GM12891 (cell line): ENCODE data around the gene KRT6A.
"Not testable (repeated sequence)": the region's sequence is repeated elsewhere in the genome, so short reads cannot be mapped to it uniquely, and the experiment has no call there.

ENCODE experiments used
- DNase-seq: peaks from one replicate; pipeline ENCODE4 v3.0.0; 2011; ENCODE audit warnings: low spot score; ENCODE audit not compliant: insufficient read length
- FAIRE-seq: peaks from 2 replicates; lab custom pipeline; 2011; peaks lifted over from hg19 to GRCh38; lab: Jason Lieb, UNC
- PAX5 ChIP-seq: IDR thresholded peaks from 2 replicates; pipeline ENCODE4 v1.6.1; 2011; ENCODE audit warnings: low read length, moderate library complexity, mild to moderate bottlenecking; ENCODE audit not compliant: insufficient read depth, severe bottlenecking
- POLR2A ChIP-seq: IDR thresholded peaks from 2 replicates; pipeline ENCODE4 v1.6.1; 2011; ENCODE audit warnings: low read depth, low read length, control low read depth
- POLR2AphosphoS5 ChIP-seq: IDR thresholded peaks from 2 replicates; pipeline ENCODE4 v1.6.1; 2011; ENCODE audit warnings: low read depth, low read length, control low read depth
- POU2F2 ChIP-seq: IDR thresholded peaks from 2 replicates; pipeline ENCODE4 v1.6.1; 2011; ENCODE audit warnings: low read depth, mild to moderate bottlenecking, control low read depth, low read length, moderate library complexity
- SPI1 ChIP-seq: IDR thresholded peaks from 2 replicates; pipeline ENCODE4 v1.6.1; 2011; ENCODE audit warnings: low read depth, low read length, control low read depth
- TAF1 ChIP-seq: IDR thresholded peaks from 2 replicates; pipeline ENCODE4 v1.6.1; 2011; ENCODE audit warnings: low read depth, low read length, control low read depth

The KRT6A gene

DNA sequence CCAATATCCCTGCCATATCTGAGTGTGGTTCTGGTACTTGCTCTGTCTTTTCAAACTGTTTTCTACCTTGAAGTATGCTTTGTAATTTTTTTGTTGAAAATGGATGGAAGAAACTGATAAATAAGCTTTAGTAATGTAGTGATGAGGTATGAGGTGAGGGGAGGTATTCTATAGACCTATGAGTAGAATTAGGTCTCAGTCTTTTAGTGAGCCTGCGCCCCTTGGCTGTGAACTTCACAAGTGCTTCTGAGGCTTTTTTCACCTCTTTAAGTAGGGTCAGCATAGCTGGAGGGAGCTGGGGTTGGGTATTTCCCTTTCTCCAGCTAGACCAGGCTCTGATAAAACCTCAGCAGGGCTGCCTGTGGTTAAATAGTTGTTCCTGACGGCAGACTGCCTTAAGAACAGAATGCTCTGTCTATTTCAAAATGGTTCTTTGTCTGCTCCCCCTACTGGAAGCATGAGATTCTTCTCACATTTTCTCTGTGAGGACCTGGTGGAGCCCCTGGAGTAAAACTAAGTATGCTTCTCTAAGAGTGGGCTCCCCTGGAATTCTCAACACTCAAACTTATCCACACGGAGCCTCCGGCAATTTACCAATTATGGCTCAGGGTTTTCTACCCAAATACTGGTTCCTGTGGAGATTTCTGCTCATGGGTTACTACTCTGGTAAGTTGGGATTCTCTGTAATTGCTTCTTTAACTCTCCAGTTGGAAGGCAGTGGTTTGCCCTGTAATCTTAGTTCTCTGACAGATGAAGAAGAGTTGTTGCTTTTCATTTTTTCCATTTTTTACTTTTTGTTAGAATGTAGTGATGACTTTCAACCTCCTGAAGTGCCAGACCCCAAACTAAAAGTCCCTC, 14.0 kb upstream of the KRT6A start:
- FAIRE-seq (no peak), DNase-seq (no peak)
- TF ChIP-seq SPI1: no peak
- no peak for TF ChIP-seq TAF1
- no peak for TF ChIP-seq POLR2A
- TF ChIP-seq POLR2AphosphoS5: no peak
- no peak for TF ChIP-seq POU2F2
- no peak for TF ChIP-seq PAX5

DNA sequence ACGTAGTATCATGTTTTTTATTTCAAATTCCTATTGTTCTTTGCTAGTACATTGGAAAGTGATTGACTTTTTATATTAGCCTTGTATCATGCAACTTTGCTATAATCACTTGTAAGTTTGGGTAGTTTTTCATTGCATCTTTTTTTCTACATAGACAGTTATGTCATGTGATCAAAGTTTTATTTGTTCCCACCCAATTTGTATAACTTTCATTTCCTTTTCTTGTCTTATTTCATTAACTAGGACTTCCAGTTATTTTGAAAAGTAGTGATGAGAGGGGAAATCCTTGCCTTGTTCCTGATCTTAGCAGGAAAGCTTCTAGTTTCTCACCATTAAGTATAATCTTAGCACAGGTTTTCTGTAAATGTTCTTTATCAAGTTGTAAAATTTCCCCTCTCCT, 9.8 kb upstream of the KRT6A start:
- DNase-seq (no peak), FAIRE-seq (no peak)
- TF ChIP-seq PAX5 (no peak), TAF1 (no peak), POLR2A (no peak), POU2F2 (no peak), POLR2AphosphoS5 (no peak), SPI1 (no peak)

DNA sequence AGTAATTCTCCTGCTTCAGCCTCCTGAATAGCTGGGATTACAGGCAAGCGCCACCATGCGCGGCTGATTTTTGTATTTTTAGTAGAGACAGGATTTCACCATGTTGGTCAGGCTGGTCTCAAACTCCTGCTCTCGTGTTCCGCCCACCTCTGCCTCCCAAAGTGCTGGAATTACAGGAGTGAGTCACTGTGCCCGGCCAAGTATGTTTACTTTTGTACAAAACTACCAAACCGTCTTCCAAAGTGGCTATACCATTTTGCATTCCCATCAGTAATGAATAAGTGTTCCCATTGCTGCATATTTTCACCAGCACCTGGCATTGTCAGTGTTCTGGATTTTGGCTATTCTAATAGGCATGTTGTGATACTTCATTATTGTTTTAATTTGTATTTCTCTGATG, 8.4 kb upstream of the KRT6A start:
- DNase-seq (no peak), FAIRE-seq (no peak)
- TF ChIP-seq TAF1 (no peak), PAX5 (no peak), POLR2AphosphoS5 (no peak)

DNA sequence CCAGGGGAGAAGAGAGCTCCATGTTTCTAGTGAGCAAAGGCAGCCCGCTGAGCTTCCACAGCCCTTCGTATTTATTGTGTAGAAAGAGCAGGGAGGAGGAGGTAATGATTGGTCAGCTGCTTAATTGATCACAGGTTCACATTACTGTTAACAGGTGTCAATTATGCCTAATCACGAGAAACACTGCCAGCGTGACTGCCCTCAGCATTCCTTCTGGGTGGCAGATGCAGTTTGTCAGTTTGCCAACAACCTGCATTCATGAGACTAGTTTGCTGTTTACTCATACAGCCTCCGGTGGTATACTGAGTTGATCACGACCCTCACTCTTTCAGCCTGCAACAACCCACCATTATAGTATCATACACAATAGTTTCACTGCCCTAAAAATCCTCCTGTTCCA, 7.5 kb upstream of the KRT6A start:
- DNase-seq, FAIRE-seq: not testable (repeated sequence)

DNA sequence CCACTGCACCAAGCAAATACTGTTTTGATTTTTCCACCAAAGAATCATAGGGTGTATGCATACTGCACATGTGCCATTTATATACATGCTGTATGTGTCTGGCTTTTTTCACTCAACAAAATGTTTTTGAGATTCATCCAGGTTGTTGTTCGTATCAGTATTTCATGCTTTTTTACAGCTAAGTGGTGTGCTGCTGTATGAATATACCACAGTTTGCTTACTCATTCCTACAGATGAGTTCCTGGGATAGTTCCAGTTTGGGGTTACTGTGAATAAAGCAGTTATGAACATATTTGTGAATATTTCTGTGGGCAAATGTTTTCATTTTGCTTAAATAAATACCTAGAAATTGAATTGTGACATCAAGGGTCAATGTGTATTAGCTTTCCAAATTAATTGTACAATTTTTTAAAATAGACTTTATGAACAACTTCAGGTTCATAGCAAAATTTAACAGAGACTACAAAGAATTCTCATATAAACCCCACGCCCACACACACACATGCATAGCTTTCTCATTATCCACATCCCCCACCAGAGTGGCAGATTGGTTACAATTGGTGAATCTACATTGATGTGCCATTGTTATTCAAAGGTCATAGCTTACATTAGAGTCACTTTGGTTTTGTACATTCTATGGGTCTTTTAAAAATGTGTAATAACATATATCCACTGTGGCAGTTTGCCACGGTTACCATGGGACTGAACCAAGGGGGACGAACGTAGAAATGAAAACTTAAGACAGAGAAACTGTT, 6.9 kb upstream of the KRT6A start:
- FAIRE-seq: no peak
- TF ChIP-seq POLR2AphosphoS5 (no peak), POLR2A (no peak), SPI1 (no peak), POU2F2 (no peak), TAF1 (no peak), PAX5 (no peak)
- DNase-seq: no peak

DNA sequence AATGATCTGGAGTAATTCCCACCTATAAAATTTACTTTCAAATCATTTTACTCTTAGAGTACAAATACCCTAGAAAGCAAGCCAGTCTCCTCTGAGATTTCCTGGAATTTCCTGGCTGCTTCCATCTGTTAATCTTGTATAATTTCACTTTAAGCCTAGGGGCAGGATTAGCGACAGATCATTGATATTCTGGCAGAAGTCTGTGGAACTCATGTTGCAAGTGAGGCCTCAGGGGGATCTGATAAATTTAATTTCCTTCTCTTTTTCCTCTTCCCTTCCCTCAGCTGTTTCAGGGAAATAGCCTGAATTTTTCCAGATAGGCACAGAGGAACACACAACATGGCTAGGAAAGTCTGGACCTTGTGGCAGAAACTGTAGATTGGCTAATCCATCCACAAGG, 5.9 kb upstream of the KRT6A start:
- no peak for TF ChIP-seq POLR2AphosphoS5
- TF ChIP-seq POU2F2: no peak
- no peak for TF ChIP-seq POLR2A
- no peak for DNase-seq
- no peak for FAIRE-seq

DNA sequence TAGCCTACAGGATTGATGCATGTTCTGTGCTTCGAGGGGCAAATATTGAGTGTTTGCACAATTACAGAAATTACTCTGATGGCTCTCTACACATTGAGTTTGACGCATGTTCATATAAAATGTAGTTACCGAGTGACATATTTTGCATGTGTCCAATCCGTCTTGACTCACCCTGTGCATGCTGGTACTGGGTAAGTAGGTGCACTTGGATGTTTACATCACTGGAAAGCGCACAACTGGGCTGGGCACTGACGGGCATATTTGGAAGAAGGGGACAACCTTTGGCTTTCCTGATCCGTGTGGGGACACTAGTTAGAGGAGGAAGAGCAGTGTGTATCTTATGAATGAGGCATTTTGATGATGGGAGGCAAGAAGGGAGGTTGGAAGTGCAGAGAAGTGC, 4.9 kb upstream of the KRT6A start:
- FAIRE-seq (no peak), DNase-seq (no peak)
- TF ChIP-seq POLR2AphosphoS5: no peak
- TF ChIP-seq PAX5: no peak

DNA sequence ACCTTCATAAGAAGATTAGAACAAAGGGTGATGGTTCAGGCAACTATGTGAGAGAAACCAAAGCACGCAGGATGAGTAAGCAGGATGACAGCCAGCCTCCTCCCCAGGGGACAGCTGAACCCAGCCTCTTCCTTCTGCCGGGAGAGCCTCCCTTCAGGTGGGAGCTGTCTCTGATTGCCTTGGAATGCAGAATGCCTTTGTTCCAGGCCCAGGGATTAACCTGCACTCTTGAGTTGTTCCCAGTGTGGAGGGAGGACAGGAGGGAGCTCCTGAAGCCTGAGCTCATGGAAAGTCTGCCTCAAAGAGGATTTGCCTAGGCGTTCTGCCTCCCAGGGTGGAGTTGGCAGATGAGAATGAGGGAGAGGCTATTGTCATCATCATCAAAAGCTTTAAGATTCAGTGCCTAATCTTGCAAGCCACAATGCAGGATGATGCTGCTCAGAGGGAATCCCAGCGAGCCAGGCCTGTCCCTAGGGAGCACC, 3.6 kb upstream of the KRT6A start:
- TF ChIP-seq SPI1 (no peak), TAF1 (no peak), PAX5 (no peak), POLR2A (no peak), POLR2AphosphoS5 (no peak), POU2F2 (no peak)
- FAIRE-seq (no peak), DNase-seq (no peak)

DNA sequence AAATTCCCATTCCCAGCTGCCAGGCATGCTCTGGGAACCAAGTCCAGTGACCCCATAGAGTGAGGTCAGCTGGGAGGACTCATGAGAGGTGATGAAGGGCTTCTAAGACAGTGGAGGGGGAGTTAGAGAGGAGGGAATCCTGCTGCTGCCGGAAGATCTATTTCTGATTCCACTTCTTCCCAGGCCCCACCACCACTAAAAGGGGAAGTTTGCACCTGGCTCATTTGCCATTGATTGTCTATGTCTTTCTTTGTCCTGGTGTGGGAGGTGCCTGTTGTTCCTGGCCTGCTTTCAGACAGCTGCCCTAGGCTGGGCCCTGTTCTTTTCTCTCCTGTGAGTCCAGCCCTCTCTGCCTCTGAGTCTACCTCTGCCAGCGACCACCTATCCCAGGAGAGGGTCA, 3.0 kb upstream of the KRT6A start:
- FAIRE-seq (no peak), DNase-seq (no peak)
- no peak for TF ChIP-seq POLR2A
- TF ChIP-seq POLR2AphosphoS5: no peak
- TF ChIP-seq POU2F2: no peak
- TF ChIP-seq TAF1: no peak
- no peak for TF ChIP-seq SPI1
- no peak for TF ChIP-seq PAX5

DNA sequence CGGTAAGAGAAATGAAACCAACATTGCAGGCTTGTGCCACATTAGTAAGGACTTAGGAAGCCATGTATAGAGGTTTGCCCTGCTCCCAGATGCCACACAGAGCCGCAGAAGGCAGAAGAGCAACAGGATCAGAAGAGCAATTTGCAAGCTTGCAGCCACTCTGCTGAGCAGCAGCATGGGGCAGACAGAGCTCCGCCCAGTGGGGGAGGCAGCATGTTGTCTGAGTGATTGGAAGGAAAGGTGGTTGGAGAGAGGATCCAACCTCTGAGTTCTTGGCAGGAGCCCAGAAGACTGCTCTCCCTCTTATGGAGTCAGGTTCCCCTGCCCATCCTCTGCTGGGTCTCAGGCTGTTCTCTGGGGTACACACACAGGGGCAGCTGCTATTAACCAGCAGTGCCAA, 2.3 kb upstream of the KRT6A start:
- DNase-seq (no peak), FAIRE-seq (no peak)

DNA sequence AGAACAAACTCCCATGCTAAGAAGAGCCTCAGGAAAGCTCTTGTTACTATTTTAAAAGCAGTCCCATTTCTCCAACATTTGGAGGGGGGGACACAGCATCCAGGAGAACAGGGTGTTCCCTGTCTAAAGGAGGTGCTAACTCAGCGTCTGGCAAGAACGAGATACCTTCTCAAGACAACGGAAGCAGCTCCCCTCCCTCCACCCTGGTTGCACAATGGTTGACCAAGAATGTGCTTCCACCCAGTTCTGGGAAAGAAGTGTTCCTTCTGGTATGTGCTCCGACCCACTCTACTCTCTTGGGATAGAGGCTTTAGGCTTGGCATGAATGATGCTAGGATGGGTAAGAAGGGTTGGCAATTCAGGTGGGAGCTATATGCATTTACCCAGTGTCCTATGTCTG, 1.5 kb upstream of the KRT6A start:
- DNase-seq (no peak), FAIRE-seq (no peak)
- TF ChIP-seq POLR2AphosphoS5: no peak
- TF ChIP-seq PAX5: no peak
- no peak for TF ChIP-seq POU2F2
- TF ChIP-seq SPI1: no peak
- no peak for TF ChIP-seq POLR2A
- TF ChIP-seq TAF1: no peak

More for the DNA sequence above, 2.3 kb upstream of the KRT6A start:
- TF ChIP-seq SPI1: no peak
- TF ChIP-seq POLR2AphosphoS5: no peak
